Endothelial cell of umbilical vein (primary cell): ENCODE measurements around the gene MCM5. TPM values are rescaled to one million over a fixed set of nuclear protein-coding genes. Genes with fewer than 3 reads are reported as not detected.

Source experiments
- BruUV-seq: library from RNA; stranded (reverse); fragments of 400-500 nt; replicated peaks from 2 replicates; lab custom pipeline; 2021; lab: Mats Ljungman, UMichigan
- CTCF ChIA-PET: fragments of 300-600, 350-600 bp; sonication (Branson Sonifier 250); formaldehyde crosslinking; loops from one replicate; lab custom pipeline; 2021; ENCODE audit warnings: antibody characterized with exemption, inconsistent platforms; lab: Charles Lee
- POLR2A ChIA-PET: fragments of 300-600, 350-600 bp; sonication (Branson Sonifier 250); formaldehyde crosslinking; loops from one replicate; lab custom pipeline; 2021; ENCODE audit warnings: antibody characterized with exemption, inconsistent platforms; lab: Charles Lee
- DNase-seq: peaks from one replicate; pipeline ENCODE4 v3.0.0-alpha.2; 2011; ENCODE audit warnings: low read depth, low spot score
- FAIRE-seq: peaks from 2 replicates; lab custom pipeline; 2011; peaks lifted over from hg19 to GRCh38; lab: Jason Lieb, UNC
- H2AFZ ChIP-seq: 2 replicates; pipeline ENCODE4 v1.6.0; 2012; ENCODE audit warnings: low read depth, low read length, control low read depth, inconsistent platforms
- H3K27ac ChIP-seq: 2 replicates; pipeline ENCODE4 v1.5.1; 2011; ENCODE audit warnings: low read depth, mild to moderate bottlenecking, control low read depth, low read length, moderate library complexity; ENCODE audit not compliant: insufficient read depth
- H3K27me3 ChIP-seq, 2 experiments: 2 replicates each; pipeline versions ENCODE4 v1.6.0 to v1.6.1; 2011; ENCODE audit warnings: low read length in 2 of 2, mixed read lengths in 1 of 2; ENCODE audit not compliant: control insufficient read depth in 2 of 2, insufficient read depth in 2 of 2
- H3K36me3 ChIP-seq, 2 experiments: 2 replicates in 1 of 2; 3 replicates in 1 of 2; pipeline ENCODE4 v1.5.1; 2011; ENCODE audit warnings: low read length in 2 of 2, mild to moderate bottlenecking in 1 of 2, moderate library complexity in 1 of 2; ENCODE audit not compliant: control insufficient read depth in 2 of 2, insufficient read depth in 2 of 2; ENCODE audit errors: extremely low read depth in 1 of 2
- H3K4me1 ChIP-seq: 3 replicates; pipeline ENCODE4 v1.5.1; 2011; ENCODE audit warnings: mild to moderate bottlenecking, low read length; ENCODE audit not compliant: control insufficient read depth, insufficient read depth; ENCODE audit errors: extremely low read depth
- H3K4me2 ChIP-seq: 2 replicates; pipeline ENCODE4 v1.6.1; 2011; ENCODE audit warnings: low read length, control low read depth, mixed read lengths; ENCODE audit not compliant: insufficient read depth
- H3K4me3 ChIP-seq, 3 experiments: fragments of 200-600 bp in 1 of 3; sonication (generic), shearing (Covaris generic) in 1 of 3; replicated peaks in 1 of 3; 2 replicates each; pipeline ENCODE4 v1.5.1; 2011 to 2016; ENCODE audit warnings: control low read depth in 3 of 3, low read length in 3 of 3, mild to moderate bottlenecking in 2 of 3, inconsistent platforms in 1 of 3, low read depth in 1 of 3, moderate library complexity in 1 of 3; ENCODE audit not compliant: insufficient read depth in 1 of 3
- H3K79me2 ChIP-seq: 2 replicates; pipeline ENCODE4 v1.6.0; 2012; ENCODE audit warnings: low read length, inconsistent platforms; ENCODE audit not compliant: control insufficient read depth, insufficient read depth
- H3K9ac ChIP-seq: replicated peaks from 2 replicates; pipeline ENCODE3; 2011; ENCODE audit warnings: low read length, control low read depth; ENCODE audit not compliant: insufficient read depth; ENCODE audit errors: extremely low read depth
- H3K9me1 ChIP-seq: replicated peaks from 3 replicates; pipeline ENCODE4 v1.6.0; 2011; ENCODE audit warnings: mild to moderate bottlenecking, low read length; ENCODE audit not compliant: control insufficient read depth, insufficient read depth; ENCODE audit errors: extremely low read depth
- H3K9me3 ChIP-seq: replicated peaks from 2 replicates; pipeline ENCODE4 v1.5.1; 2012; ENCODE audit warnings: low read length, inconsistent platforms; ENCODE audit not compliant: control insufficient read depth, insufficient read depth
- H4K20me1 ChIP-seq: replicated peaks from 2 replicates; pipeline ENCODE3; 2011; ENCODE audit warnings: mild to moderate bottlenecking, low read length; ENCODE audit not compliant: control insufficient read depth, insufficient read depth; ENCODE audit errors: extremely low read depth
- EZH2 ChIP-seq: IDR thresholded peaks from 2 replicates; pipeline ENCODE4 v1.6.1; 2012; ENCODE audit warnings: borderline replicate concordance, low read depth, mild to moderate bottlenecking, moderate library complexity, low read length, inconsistent platforms; ENCODE audit not compliant: severe bottlenecking
- FOS ChIP-seq: IDR thresholded peaks from 2 replicates; pipeline ENCODE4 v1.6.1; 2011; ENCODE audit warnings: mild to moderate bottlenecking, low read length, moderate library complexity, borderline replicate concordance; ENCODE audit not compliant: insufficient read depth
- GATA2 ChIP-seq: IDR thresholded peaks from 2 replicates; pipeline ENCODE4 v1.7.0; 2011; ENCODE audit warnings: low read depth, mild to moderate bottlenecking, moderate library complexity, mixed read lengths, low read length; ENCODE audit not compliant: insufficient read length, insufficient read depth
- JUN ChIP-seq: IDR thresholded peaks from 2 replicates; pipeline ENCODE4 v1.6.1; 2011; ENCODE audit warnings: borderline replicate concordance, low read depth; ENCODE audit not compliant: insufficient read length, insufficient read depth
- MYC ChIP-seq: IDR thresholded peaks from one replicate; pipeline ENCODE4 v1.6.1; 2011; ENCODE audit warnings: mild to moderate bottlenecking, low read depth, low read length
- POLR2A ChIP-seq: IDR thresholded peaks from 2 replicates; pipeline ENCODE4 v1.6.1; 2012; ENCODE audit warnings: low read depth, mild to moderate bottlenecking, control low read depth, low read length
- POLR2AphosphoS5 ChIP-seq: IDR thresholded peaks from 2 replicates; pipeline ENCODE4 v1.6.1; 2012; ENCODE audit warnings: low read depth, mild to moderate bottlenecking, control low read depth, low read length, moderate library complexity; ENCODE audit not compliant: insufficient read depth
- dilution Hi-C: fragments of 300-500 bp; cut with MboI; formaldehyde crosslinking; loops from one replicate; pipeline ENCODE4 v1.15.0; 2019; ENCODE audit warnings: low sequenced_read_pairs; ENCODE audit not compliant: extremely low pct_ligation_motif_present
- intact Hi-C: fragments of 100-400 bp; cut with micrococcal nuclease; formaldehyde crosslinking; loops from one replicate; pipeline ENCODE4 v1.10.0; 2022
- polyA plus RNA-seq, 4 experiments: library from polyadenylated mRNA; depleted of rRNA in 3 of 4; stranded (reverse) in 3 of 4; unstranded in 1 of 4; fragments of >200 nt; gene quantifications; 2 replicates each; pipeline versions ENCODE4 v1.2.1 to v1.2.3, GENCODE V29; 2011 to 2012; ENCODE audit warnings: missing spikeins in 1 of 4
- total RNA-seq: library from RNA; stranded (reverse); gene quantifications from 2 replicates; pipeline ENCODE4 v1.2.3, GENCODE V29; 2021
- TF ChIP-seq, protein P1 (sequence below): IDR thresholded peaks from 2 replicates; pipeline ENCODE4 v1.6.1; 2011; ENCODE audit not compliant: insufficient read depth, insufficient read length
- TF ChIP-seq, protein P2 (sequence below), 2 donors: IDR thresholded peaks; 1 replicate in 1 of 2; 2 replicates in 1 of 2; pipeline ENCODE4 v1.5.1; 2011; ENCODE audit warnings: low read length in 2 of 2, mild to moderate bottlenecking in 2 of 2, moderate library complexity in 2 of 2, control low read depth in 1 of 2, inconsistent platforms in 1 of 2, low read depth in 1 of 2; ENCODE audit not compliant: insufficient read depth in 1 of 2; ENCODE audit errors: extremely low read depth in 1 of 2

Gene MCM5
- total and polyA plus RNA-seq, 2 donors (not counting 3 experiments of a cell fraction or from before 2014, with no cell fraction given): 67.8 to 111 TPM

DNA sequence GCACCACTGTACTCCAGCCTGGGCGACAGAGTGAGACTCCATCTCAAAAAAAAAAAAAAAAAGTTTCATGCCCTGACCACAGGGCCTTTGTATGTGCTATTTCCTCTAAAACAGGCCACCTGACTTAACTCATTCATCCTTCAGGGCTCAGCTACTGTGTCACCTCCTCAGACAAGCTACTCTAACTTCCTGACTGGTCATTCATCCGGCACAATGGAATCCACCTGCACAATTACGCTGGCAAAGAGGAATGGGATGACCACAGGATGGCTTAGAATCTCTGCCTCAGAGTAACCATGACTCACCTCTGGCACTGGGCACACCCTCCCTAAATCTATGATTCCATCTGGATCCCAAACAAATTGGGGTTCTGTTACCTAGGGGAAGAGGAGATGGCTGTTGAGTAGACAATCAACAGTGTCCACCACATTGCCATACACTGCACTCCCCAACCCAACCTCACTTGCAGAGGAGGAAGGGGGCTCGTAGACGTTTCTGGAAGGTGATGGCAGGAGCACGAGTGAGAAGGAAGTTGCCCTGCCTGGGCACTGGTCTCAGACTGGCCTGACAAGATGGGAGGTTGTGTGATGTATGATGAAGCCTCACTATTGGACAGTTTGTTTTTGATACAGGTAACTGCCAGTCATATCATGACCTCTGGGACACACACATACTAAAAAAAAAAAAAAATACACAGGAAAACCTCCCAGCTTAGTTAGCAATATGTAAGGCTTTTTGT, 41.9 kb upstream of the MCM5 start:
- ChIA-PET CTCF (interaction anchor here (1.2 kb wide), 1 partner anchor 23 kb away, joined by 3 read pairs; the partner anchor contains the start of gene HMOX1), POLR2A (interaction anchor here (0.6 kb wide), 1 partner anchor 10 kb away, joined by 3 read pairs; no protein-coding TSS in a partner anchor)
- FAIRE-seq: peak; percentile 59
- no peak overlapping the region for H3K4me2 ChIP-seq
- no peaks in the 10 kb centered on the region for H3K36me3 ChIP-seq
- no peak overlapping the region for H3K9ac ChIP-seq
- no peaks in the 10 kb centered on the region for H3K9me3 ChIP-seq
- H3K9me1 ChIP-seq: no peaks in the 10 kb centered on the region
- DNase-seq: no peak
- H3K4me3 ChIP-seq: no peak overlapping the region
- no peaks in the 10 kb centered on the region for H3K27me3 ChIP-seq
- H4K20me1 ChIP-seq: no peaks in the 10 kb centered on the region
- no peaks in the 10 kb centered on the region for H3K79me2 ChIP-seq
- H2AFZ ChIP-seq: no peak overlapping the region
- TF ChIP-seq, protein P1, sequence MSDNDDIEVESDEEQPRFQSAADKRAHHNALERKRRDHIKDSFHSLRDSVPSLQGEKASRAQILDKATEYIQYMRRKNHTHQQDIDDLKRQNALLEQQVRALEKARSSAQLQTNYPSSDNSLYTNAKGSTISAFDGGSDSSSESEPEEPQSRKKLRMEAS: no peak
- no peak for TF ChIP-seq EZH2
- TF ChIP-seq GATA2: no peak
- TF ChIP-seq JUN: peak; percentile 44
- TF ChIP-seq POLR2A: no peak
- TF ChIP-seq POLR2AphosphoS5: no peak
- TF ChIP-seq, protein P2, sequence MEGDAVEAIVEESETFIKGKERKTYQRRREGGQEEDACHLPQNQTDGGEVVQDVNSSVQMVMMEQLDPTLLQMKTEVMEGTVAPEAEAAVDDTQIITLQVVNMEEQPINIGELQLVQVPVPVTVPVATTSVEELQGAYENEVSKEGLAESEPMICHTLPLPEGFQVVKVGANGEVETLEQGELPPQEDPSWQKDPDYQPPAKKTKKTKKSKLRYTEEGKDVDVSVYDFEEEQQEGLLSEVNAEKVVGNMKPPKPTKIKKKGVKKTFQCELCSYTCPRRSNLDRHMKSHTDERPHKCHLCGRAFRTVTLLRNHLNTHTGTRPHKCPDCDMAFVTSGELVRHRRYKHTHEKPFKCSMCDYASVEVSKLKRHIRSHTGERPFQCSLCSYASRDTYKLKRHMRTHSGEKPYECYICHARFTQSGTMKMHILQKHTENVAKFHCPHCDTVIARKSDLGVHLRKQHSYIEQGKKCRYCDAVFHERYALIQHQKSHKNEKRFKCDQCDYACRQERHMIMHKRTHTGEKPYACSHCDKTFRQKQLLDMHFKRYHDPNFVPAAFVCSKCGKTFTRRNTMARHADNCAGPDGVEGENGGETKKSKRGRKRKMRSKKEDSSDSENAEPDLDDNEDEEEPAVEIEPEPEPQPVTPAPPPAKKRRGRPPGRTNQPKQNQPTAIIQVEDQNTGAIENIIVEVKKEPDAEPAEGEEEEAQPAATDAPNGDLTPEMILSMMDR (IDR thresholded peaks at IDR 0.05; ENCODE audit: extremely low read depth in 1 of 2, insufficient read depth in 1 of 2, low read depth in 1 of 2, low read length in 2 of 2): no peak
- peak; percentile 27 for TF ChIP-seq FOS
- no peak for TF ChIP-seq MYC
- BruUV-seq: no TSS peak
- peaks cover under 1% of the 10 kb centered on the region for H3K4me1 ChIP-seq
- dilution Hi-C loops (no loop called here), intact Hi-C loops (loop anchor here (10.0 kb wide), 1 partner anchor 557 kb away; no protein-coding TSS in a partner anchor)
- no peak overlapping the region for H3K27ac ChIP-seq
